NCI-H748 treated with DMSO at 0.1 percent for 48 hours (cell line): Measurements from ENCODE around the gene SAXO2.
"Not testable (repeated sequence)": the region's sequence is repeated elsewhere in the genome, so short reads cannot be mapped to it uniquely, and the experiment has no call there.

ENCODE experiments used
- DNase-seq: peaks from one replicate; lab custom pipeline; 2025; lab: John Stamatoyannopoulos, UW

SAXO2 gene, protein sequence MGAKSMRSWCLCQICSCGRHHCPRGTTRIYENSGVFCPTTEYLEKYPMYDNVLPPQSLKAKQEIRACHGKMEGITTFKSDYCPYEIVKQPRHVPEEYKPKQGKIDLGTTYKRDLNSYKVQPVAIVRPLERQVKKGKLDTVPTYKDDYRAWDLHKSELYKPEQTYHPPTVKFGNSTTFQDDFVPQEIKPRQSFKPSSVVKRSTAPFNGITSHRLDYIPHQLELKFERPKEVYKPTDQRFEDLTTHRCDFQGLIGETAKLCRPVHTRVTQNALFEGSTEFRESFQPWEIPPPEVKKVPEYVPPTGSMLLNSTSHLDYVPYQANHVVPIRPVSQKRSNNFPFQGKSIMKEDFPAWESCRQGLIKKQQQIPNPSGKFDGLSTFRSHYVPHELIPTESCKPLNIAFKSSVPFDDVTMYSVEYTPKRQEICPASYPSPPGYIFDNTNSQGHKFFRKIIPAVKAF

DNA sequence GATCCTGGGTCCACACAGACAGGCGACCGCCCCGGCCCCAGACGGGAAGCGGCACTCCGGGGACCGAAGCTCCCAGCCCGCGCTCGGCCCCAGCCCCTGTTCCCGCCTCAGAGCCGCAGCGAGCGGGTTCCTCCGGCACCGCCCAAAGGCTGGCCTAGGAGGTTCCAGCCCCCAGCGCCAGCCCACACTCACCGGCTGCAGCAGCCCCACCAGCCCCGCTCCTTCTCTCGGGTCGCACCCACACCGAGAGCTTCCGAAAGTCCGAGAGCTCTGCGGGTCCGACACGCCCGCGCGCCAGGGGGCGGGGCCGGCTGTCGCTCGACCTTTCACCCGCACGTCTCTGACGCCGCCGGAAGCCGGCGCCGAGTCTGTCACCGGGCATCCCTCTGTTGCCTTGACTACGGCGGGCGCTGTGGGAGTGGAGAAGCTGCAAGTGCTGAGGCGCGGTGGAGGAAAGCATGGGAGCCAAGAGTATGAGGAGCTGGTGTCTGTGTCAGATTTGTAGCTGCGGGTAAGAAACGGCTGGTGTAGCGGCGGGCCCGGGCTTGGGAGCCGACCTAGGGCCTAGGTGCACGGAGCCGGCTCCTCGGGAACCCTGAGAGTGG lies at the start of gene SAXO2, which contains the start of gene EFL1:
Gene SAXO2 (plus strand): TSS at position 397 of the 605 bp plus-strand sequence. CDS start 62 bp downstream, at position 459.
Gene EFL1 (minus strand): TSS at position 313 of the 605 bp plus-strand sequence. CDS start 956 bp downstream, outside the sequence.
- peak; percentile 68 for DNase-seq

GRCh38 chr15:82216092-82216491 lies 46.5 kb upstream of the SAXO2 start:
- not testable (repeated sequence) for DNase-seq

GRCh38 chr15:82221535-82221934 lies 41.1 kb upstream of the SAXO2 start:
- not testable (repeated sequence) for DNase-seq

DNA sequence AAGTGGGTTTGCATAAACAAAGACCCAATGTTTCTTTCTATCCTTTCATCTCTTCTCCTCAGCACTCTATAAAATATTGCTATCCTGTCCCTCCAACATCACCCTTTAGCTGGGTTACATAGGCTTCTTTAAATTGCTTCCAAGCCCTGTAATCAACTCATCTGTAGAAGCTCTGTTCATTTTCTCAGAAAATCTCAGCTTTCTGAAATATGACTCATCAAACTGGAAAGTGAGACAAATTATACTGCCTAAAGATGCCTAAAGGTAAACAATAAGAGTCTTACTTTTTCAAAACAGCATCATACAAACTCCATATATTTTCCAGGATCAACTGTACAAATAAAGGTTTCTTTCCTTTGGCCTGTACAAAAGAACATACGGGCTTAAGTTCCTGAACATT lies 33.9 kb upstream of the SAXO2 start:
- no peak for DNase-seq

GRCh38 chr15:82231233-82231632 lies 31.4 kb upstream of the SAXO2 start:
- DNase-seq = no peak

DNA sequence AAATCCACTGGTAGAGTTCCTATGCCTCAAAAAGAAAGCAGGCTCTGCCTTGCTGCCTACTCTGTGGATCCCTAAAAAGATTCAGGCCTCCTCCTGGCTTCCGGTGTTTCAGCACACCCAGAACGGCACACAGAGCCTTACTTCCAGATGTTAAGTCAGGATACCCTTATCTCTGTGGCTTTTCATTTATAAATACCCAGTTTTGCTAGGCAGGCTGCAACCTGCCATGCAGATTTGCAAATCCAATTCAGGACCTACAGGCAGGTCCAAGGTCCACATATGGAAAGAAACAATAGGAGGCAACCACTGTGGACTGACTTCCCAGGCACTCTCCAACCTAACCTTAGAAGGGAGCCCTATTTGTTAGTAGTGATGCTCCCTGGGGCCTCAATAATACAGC lies 30.8 kb upstream of the SAXO2 start:
- no peak for DNase-seq

GRCh38 chr15:82237944-82238534 lies 24.6 kb upstream of the SAXO2 start:
- DNase-seq = not testable (repeated sequence)

- no peak for DNase-seq
These were observed 22.8 kb upstream of the SAXO2 start for GRCh38 chr15:82239685-82240391.

DNA sequence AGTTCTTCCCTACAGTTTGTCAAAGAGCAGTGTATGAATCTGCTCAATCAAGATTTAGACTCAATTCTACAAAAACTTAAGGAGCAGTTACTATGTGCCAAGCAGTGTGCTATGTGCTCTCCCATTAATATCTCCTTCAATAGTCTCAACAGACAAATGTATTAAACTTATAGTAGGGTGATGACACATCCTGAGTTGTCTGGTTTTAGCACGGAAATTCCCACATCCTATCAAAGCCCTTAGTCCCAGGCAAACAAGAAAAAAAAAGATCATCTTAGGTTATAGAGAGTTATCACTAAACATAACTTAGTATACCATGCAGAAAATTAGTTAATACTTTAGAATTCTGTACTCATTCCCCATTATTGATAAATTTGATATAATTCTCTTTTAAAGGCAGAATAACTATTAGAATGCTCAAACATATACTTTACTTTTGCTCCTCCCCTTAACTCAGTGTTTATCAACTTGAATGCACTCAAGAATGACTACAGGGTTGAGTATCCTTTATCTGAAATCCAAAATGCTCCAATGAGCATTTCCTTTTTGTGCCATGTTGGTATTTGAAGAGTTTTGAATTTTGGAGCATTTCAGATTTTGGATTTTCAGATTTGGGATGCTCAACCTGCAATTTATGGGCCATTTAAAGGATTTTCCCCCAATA lies 20.6 kb upstream of the SAXO2 start:
- not testable (repeated sequence) for DNase-seq

GRCh38 chr15:82243644-82244043 lies 19.0 kb upstream of the SAXO2 start:
- not testable (repeated sequence) for DNase-seq

DNA sequence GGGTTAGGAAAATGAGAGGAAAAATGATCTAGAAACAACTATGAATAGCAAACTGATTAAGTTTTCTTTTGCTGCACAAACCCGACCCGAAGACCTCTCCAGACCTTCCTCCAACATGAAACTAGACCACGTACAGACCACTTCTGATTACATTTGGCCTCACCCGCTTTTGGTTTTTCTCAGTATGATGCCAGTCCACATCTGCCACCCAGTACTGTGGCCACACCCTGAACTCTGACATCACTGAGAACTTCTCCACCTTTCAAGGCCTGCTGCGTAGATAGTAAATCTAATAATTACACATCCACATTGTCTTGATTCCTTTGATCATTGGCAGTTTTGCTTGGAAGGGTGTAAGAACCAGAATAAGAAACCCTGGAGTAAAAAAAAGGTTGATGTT lies 16.7 kb upstream of the SAXO2 start:
- DNase-seq = not testable (repeated sequence)

- DNase-seq = not testable (repeated sequence)
These were observed 14.4 kb upstream of the SAXO2 start for GRCh38 chr15:82248261-82248660.

DNA sequence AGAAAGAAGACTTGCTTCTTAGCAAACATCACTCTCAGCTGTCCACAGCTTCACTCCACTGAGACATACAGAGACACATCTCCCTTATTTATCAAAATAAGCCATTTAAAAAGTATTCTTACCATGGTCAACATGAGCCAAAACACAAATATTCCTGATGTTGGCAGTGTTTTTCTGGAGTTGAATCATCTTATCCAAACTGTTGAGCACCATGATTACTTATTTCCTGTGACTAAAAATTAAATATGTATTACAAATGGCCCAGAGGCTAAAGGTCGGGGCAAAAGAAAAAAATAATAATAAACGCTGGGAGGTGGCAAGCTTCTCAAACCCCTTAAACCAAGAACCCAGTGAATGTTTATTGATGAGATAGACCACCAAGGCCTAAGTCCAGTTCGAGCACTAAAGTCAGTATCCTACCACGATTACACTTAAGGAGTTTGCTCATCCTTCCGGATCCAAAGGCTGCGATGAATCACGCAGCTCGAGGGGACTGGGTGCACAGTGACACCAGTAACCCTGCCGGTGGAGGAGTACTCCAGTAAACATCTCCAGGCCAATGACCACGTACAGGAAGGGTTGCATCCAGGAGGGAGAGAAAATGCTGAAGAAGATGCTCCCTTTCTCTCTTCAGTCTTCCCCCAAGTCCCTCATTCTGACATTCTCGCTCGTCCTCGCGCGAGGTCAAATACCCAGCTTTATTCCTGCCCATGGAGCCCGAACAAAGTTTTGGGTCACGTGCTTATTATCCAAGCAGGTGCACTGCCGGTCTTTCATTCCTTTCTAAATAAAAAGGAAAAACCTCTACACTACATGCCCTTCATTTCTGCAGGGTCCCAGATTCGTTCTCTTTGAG lies 824 bp upstream of the SAXO2 start:
- DNase-seq = not testable (repeated sequence)

GRCh38 chr15:82263350-82263749 lies 732 bp downstream of the SAXO2 start:
- peak; percentile 81 for DNase-seq

DNA sequence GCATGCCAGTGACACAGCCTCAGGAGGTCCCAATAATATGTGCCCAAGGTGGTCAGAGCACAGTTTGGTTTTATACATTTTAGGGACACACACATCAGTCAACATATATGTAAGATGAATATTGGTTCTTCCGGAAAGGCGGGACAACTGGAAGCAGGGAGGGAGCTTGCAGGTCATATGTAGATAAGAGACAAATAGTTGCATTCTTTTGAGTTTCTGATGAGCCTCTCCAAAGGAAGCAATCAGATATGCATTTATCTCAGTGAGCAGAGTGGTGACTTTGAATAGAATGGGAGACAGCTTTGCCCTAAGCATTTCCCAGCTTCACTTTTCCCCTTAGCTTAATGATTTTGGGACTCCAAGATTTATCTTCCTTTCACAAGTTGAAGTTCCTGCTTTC lies 4.5 kb downstream of the SAXO2 start:
- not testable (repeated sequence) for DNase-seq

DNA sequence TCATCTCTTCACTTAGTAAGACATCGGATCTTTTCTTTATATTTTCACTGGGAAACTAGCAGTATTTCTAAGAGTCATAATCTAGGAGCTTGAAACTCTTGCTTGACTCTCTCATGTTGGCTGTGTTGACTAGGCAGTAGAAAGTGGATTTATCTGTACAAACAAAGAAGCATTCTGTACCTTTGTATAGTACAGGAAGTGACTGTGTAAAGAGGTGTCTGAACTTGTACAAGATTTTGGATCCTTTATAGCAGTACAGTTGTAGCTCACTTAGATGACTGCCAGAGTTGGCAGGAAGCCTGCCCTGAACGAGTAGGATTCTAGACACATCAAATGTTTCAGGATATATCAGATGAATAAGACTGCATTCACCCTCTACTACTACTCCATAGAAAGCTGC lies 5.8 kb downstream of the SAXO2 start:
- not testable (repeated sequence) for DNase-seq

DNA sequence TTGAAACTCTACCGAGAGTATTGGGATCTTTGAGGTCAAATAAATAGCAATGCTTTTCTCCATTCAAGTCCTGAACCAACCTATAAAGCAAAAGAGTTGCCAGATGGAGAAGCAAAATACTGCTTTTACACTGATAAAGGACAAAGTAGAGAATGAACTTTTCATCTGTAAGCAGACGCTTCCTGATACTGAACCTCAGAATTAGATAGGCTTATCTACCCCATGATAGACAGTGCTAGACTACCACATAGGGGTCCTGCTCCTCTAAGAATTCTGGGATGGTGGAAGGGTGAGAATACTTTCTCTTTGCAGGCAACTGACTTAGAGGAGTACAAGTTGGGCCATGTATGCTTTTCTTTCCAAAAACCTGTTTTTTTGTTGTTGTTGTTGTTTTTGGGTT lies 9.5 kb downstream of the SAXO2 start:
- no peak for DNase-seq

- DNase-seq = no peak
These were observed 12.8 kb downstream of the SAXO2 start for GRCh38 chr15:82275410-82275809.

DNA sequence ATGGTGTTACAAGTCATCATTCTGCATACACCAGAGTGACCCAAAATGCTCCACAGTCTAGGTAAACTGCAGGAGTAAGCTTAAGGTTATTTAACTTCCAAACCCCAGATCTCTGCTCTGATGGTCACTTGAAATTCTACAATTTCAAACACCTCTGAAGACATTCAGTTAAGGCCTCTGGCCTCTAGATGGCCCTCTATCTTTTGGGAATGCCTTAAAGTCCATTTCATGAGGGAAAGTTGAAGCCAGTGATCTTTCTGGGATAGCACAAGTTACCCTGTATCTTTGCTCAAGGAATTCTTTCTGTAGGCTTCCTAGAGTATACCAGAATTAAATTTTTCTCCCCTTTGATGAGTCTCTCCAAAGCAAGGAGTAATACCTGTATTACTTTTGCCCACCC lies 18.7 kb downstream of the SAXO2 start:
- DNase-seq = not testable (repeated sequence)

GRCh38 chr15:82282386-82282785 lies 19.8 kb downstream of the SAXO2 start:
- DNase-seq = not testable (repeated sequence)

- DNase-seq = not testable (repeated sequence)
These were observed 21.8 kb downstream of the SAXO2 start for GRCh38 chr15:82284381-82284780.
